IMR-90 (cell line): ENCODE results near the gene CRAMP1. TPM values are rescaled to one million over a fixed set of nuclear protein-coding genes. Genes with fewer than 3 reads are reported as not detected.

Experiments used
- ATAC-seq: fragments of 200-7000 bp; cut with Tn5 transposase; 2 replicates; pipeline ENCODE4 v1.9.1; 2020; ENCODE audit warnings: low read depth, mild to moderate bottlenecking, moderate library complexity
- BruUV-seq: library from RNA; stranded (reverse); fragments of 400-500 nt; replicated peaks from 2 replicates; lab custom pipeline; 2021; lab: Mats Ljungman, UMichigan
- CTCF ChIA-PET: fragments of 300-600 bp; formaldehyde crosslinking; extraction: SDS; loops from one replicate; lab custom pipeline; 2021; ENCODE audit warnings: antibody characterized with exemption; lab: Yijun Ruan, JAX
- POLR2A ChIA-PET: fragments of 300-600 bp; sonication (Branson Sonifier 250); formaldehyde crosslinking; loops from one replicate; lab custom pipeline; 2022; ENCODE audit warnings: antibody characterized with exemption; ENCODE audit not compliant: unreplicated experiment; lab: Charles Lee
- DNase-seq: peaks from one replicate; pipeline ENCODE4 v3.0.0; 2013
- H2AFZ ChIP-seq: replicated peaks from 2 replicates; pipeline ENCODE3; 2013; ENCODE audit warnings: low read length, mild to moderate bottlenecking; ENCODE audit not compliant: poor library complexity
- H2AK5ac ChIP-seq: 2 replicates; pipeline ENCODE4 v1.6.1; 2013; ENCODE audit warnings: low read depth, low read length, inconsistent platforms
- H2AK9ac ChIP-seq: replicated peaks from 2 replicates; pipeline ENCODE3; 2013; ENCODE audit warnings: mild to moderate bottlenecking, low read depth, low read length, moderate library complexity; ENCODE audit not compliant: poor library complexity
- H2BK120ac ChIP-seq: 2 replicates; pipeline ENCODE4 v1.6.1; 2013; ENCODE audit warnings: low read depth, low read length, inconsistent platforms
- H2BK15ac ChIP-seq: 3 replicates; pipeline ENCODE4 v1.6.1; 2013; ENCODE audit warnings: low read depth, low read length, inconsistent platforms
- H2BK20ac ChIP-seq: 2 replicates; pipeline ENCODE4 v1.6.1; 2013; ENCODE audit warnings: low read depth, mild to moderate bottlenecking, inconsistent platforms, low read length, moderate library complexity
- H2BK5ac ChIP-seq: 2 replicates; pipeline ENCODE4 v1.6.1; 2013; ENCODE audit warnings: mild to moderate bottlenecking, low read depth, low read length, inconsistent platforms; ENCODE audit not compliant: poor library complexity, severe bottlenecking
- H3K14ac ChIP-seq: replicated peaks from 2 replicates; pipeline ENCODE4 v1.6.1; 2013; ENCODE audit warnings: low read depth, low read length, inconsistent platforms
- H3K18ac ChIP-seq: 2 replicates; pipeline ENCODE4 v1.6.1; 2013; ENCODE audit warnings: low read depth, low read length, control low read depth
- H3K23ac ChIP-seq: 2 replicates; pipeline ENCODE4 v1.6.1; 2013; ENCODE audit warnings: low read depth, low read length, inconsistent platforms
- H3K27ac ChIP-seq: 2 replicates; pipeline ENCODE4 v1.5.1; 2013; ENCODE audit warnings: mild to moderate bottlenecking, control low read depth, low read length; ENCODE audit not compliant: insufficient read depth
- H3K27me3 ChIP-seq: 2 replicates; pipeline ENCODE4 v1.6.1; 2013; ENCODE audit warnings: low read length; ENCODE audit not compliant: control insufficient read depth, insufficient read depth
- H3K36me3 ChIP-seq: 2 replicates; pipeline ENCODE4 v1.6.1; 2013; ENCODE audit warnings: low read length, mixed read lengths; ENCODE audit not compliant: control insufficient read depth, insufficient read depth
- H3K4ac ChIP-seq: 2 replicates; pipeline ENCODE4 v1.6.1; 2013; ENCODE audit warnings: low read depth, low read length, inconsistent platforms
- H3K4me1 ChIP-seq: 2 replicates; pipeline ENCODE4 v1.6.1; 2013; ENCODE audit warnings: low read length, mixed read lengths; ENCODE audit not compliant: control insufficient read depth, insufficient read depth
- H3K4me2 ChIP-seq: 2 replicates; pipeline ENCODE4 v1.6.1; 2013; ENCODE audit warnings: low read depth, mild to moderate bottlenecking, control low read depth, low read length, moderate library complexity
- H3K4me3 ChIP-seq: 2 replicates; pipeline ENCODE4 v1.5.1; 2013; ENCODE audit warnings: low read depth, mild to moderate bottlenecking, control low read depth, low read length, moderate library complexity; ENCODE audit not compliant: insufficient read depth
- H3K56ac ChIP-seq: 2 replicates; pipeline ENCODE4 v1.6.1; 2013; ENCODE audit warnings: low read length, inconsistent platforms; ENCODE audit not compliant: insufficient read depth; ENCODE audit errors: extremely low read depth
- H3K79me1 ChIP-seq, 2 experiments: 2 replicates each; pipeline ENCODE4 v1.6.1; 2013; ENCODE audit warnings: low read length in 2 of 2, inconsistent platforms in 1 of 2, low read depth in 1 of 2
- H3K9ac ChIP-seq: 2 replicates; pipeline ENCODE4 v1.6.1; 2013; ENCODE audit warnings: low read depth, low read length, control low read depth
- H3K9me1 ChIP-seq: 2 replicates; pipeline ENCODE4 v1.6.1; 2013; ENCODE audit warnings: low read length, inconsistent platforms; ENCODE audit not compliant: insufficient read depth
- H3K9me3 ChIP-seq: 2 replicates; pipeline ENCODE4 v1.6.1; 2013; ENCODE audit warnings: low read length; ENCODE audit not compliant: control insufficient read depth, insufficient read depth
- H4K20me1 ChIP-seq: 2 replicates; pipeline ENCODE4 v1.6.1; 2013; ENCODE audit warnings: low read length, inconsistent platforms; ENCODE audit not compliant: insufficient read depth
- H4K5ac ChIP-seq: 2 replicates; pipeline ENCODE4 v1.6.1; 2013; ENCODE audit warnings: mild to moderate bottlenecking, low read depth, low read length, control low read depth
- H4K8ac ChIP-seq, 2 experiments: 2 replicates each; pipeline ENCODE4 v1.6.1; 2013; ENCODE audit warnings: low read depth in 2 of 2, low read length in 2 of 2, control low read depth in 1 of 2, inconsistent platforms in 1 of 2
- H4K91ac ChIP-seq: 2 replicates; pipeline ENCODE4 v1.6.1; 2013; ENCODE audit warnings: low read depth, low read length, inconsistent platforms; ENCODE audit not compliant: insufficient read depth
- MXI1 ChIP-seq: IDR thresholded peaks from 2 replicates; pipeline ENCODE4 v1.6.1; 2012; ENCODE audit warnings: low read depth, mild to moderate bottlenecking, low read length, moderate library complexity, borderline replicate concordance
- RFX5 ChIP-seq: IDR thresholded peaks from 2 replicates; pipeline ENCODE4 v1.8.0; 2012; ENCODE audit warnings: low read depth, mild to moderate bottlenecking, low read length, moderate library complexity
- WGBS, 2 experiments: methylation state at CpG; one replicate each; pipeline versions ENCODE4 v1.1.5 to v1.1.7; 2013; ENCODE audit warnings: missing lambda C conversion rate in 2 of 2; ENCODE audit not compliant: insufficient read length in 1 of 2; ENCODE audit errors: extremely low coverage in 2 of 2; 5-methylcytosine and 5-hydroxymethylcytosine counted together
- dilution Hi-C: fragments of 300-500 bp; cut with HindIII; formaldehyde crosslinking; loops from one replicate; pipeline ENCODE4 v1.14.3; 2018; ENCODE audit warnings: low sequenced_read_pairs; ENCODE audit not compliant: unreplicated experiment
- in situ Hi-C: fragments of 300-500 bp; cut with MboI; formaldehyde crosslinking; loops from 3 replicates; pipeline ENCODE4 v1.14.3; 2019; ENCODE audit warnings: low sequenced_read_pairs, inconsistent platforms, mixed read lengths
- intact Hi-C: fragments of 100-400 bp; cut with micrococcal nuclease; formaldehyde crosslinking; loops from 2 replicates; pipeline ENCODE4 v1.10.0; 2022
- polyA plus RNA-seq, 3 experiments: library from polyadenylated mRNA; depleted of rRNA; stranded (reverse); fragments of >200 nt; gene quantifications; 2 replicates each; pipeline ENCODE4 v1.2.3, GENCODE V29; 2012; ENCODE audit warnings: low replicate concordance in 1 of 3
- total RNA-seq: library from RNA; depleted of rRNA; stranded (reverse); fragments of >200 nt; gene quantifications from 2 replicates; pipeline ENCODE4 v1.2.3, GENCODE V29; 2012
- TF ChIP-seq, protein P1 (sequence below): conservative IDR thresholded peaks from 2 replicates; pipeline ENCODE4 v1.5.1; 2012; ENCODE audit warnings: mild to moderate bottlenecking, low read depth, low read length, improper control_type of control experiment

The CRAMP1 gene
- total and polyA plus RNA-seq, 2 of the 4 experiments (the other 2 are of a cell fraction) = 3.2 to 12.0 TPM

DNA sequence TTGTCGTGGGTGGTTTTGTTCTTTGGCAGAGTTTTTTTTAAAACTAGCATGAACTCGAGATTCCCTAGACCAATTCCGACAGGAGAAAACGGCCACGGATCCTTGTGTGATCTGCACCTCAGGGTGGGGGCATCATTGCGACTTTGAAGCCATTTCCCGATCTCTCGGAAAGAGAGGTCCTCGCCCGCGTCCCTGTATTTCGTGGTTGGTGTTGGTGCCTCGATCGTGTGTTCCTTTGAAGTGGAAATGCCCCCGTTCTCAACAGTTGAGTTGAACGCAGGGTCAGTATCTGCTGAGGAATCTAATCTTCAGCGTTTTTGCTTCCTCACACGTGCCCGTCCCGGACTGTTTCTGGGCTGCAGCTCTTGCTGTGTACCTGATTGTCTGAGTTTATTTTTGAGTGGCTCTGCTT is 1.1 kb downstream of the CRAMP1 start:
- no peak overlapping the region for H2BK120ac ChIP-seq
- no peak overlapping the region for H4K8ac ChIP-seq
- H2AFZ ChIP-seq = no peak overlapping the region
- CTCF ChIA-PET = no interaction called here
- no peak overlapping the region for H2BK15ac ChIP-seq
- no peak overlapping the region for H4K5ac ChIP-seq
- H3K9me3 ChIP-seq = no peaks in the 10 kb centered on the region
- 0 out of 2 replicates have a peak overlapping the region, but pooled peaks have one; percentile 19 for H3K56ac ChIP-seq
- POLR2A ChIA-PET = no interaction called here
- H2AK9ac ChIP-seq = peak overlapping the region; percentile 21
- peaks cover 10% of the 10 kb centered on the region for H3K4me1 ChIP-seq
- no TSS peak for BruUV-seq
- no peak overlapping the region for H3K18ac ChIP-seq
- WGBS, 2 experiments = 0% methylated on average over 13 of the region's 20 CpGs; no CpG with 5 or more reads in 1 of the 2 experiments
- no peak for DNase-seq
- no peak overlapping the region for H3K14ac ChIP-seq
- H2BK5ac ChIP-seq = no peak overlapping the region
- dilution Hi-C loops (no loop called here), intact Hi-C loops (loop anchor here (5.0 kb wide), 2 partner anchors 94 to 121 kb away; partner anchors contain the start of genes MAPK8IP3 and TELO2), in situ Hi-C loops (no loop called here)
- no peak overlapping the region; the same call in 1 of the 2 replicates for H3K27ac ChIP-seq
- peak overlapping the region; percentile 18 for H3K23ac ChIP-seq
- peak overlapping the region; percentile 94 for H3K4me3 ChIP-seq
- 0 out of 2 replicates have a peak overlapping the region, but pooled peaks have one; percentile 19 for H4K91ac ChIP-seq
- H3K79me1 ChIP-seq = peaks cover 19 to 54% of the 10 kb centered on the region in 2 experiments
- H2BK20ac ChIP-seq = no peak overlapping the region
- TF ChIP-seq RFX5 (no peak), MXI1 (peak; percentile 28; the same call in 1 of the 2 replicates)
- TF ChIP-seq, protein P1, sequence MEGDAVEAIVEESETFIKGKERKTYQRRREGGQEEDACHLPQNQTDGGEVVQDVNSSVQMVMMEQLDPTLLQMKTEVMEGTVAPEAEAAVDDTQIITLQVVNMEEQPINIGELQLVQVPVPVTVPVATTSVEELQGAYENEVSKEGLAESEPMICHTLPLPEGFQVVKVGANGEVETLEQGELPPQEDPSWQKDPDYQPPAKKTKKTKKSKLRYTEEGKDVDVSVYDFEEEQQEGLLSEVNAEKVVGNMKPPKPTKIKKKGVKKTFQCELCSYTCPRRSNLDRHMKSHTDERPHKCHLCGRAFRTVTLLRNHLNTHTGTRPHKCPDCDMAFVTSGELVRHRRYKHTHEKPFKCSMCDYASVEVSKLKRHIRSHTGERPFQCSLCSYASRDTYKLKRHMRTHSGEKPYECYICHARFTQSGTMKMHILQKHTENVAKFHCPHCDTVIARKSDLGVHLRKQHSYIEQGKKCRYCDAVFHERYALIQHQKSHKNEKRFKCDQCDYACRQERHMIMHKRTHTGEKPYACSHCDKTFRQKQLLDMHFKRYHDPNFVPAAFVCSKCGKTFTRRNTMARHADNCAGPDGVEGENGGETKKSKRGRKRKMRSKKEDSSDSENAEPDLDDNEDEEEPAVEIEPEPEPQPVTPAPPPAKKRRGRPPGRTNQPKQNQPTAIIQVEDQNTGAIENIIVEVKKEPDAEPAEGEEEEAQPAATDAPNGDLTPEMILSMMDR = no peak
- H4K20me1 ChIP-seq = peaks cover 17% of the 10 kb centered on the region
- H3K9me1 ChIP-seq = peaks cover 3% of the 10 kb centered on the region
- H3K36me3 ChIP-seq = peaks cover 11% of the 10 kb centered on the region
- peak overlapping the region; percentile 93 for H3K4me2 ChIP-seq
- no peaks in the 10 kb centered on the region for H3K27me3 ChIP-seq
- H3K9ac ChIP-seq = peak overlapping the region; percentile 90
- ATAC-seq = no peak
- no peak overlapping the region for H2AK5ac ChIP-seq
- no peak overlapping the region; the same call in 1 of the 2 replicates for H3K4ac ChIP-seq
